ENCODE results near the gene ARCN1. TPM values are rescaled to one million over a fixed set of nuclear protein-coding genes. Genes with fewer than 3 reads are reported as not detected.

ARCN1 gene
- total and polyA plus RNA-seq, 9 of the 15 experiments (the other 6 are each of a cell fraction or from before 2014, with no cell fraction given), result 30.0 to 224 (median 76.4) TPM

GRCh38 chr11:118620529-118621070 lies 48.4 kb downstream of the ARCN1 start (continued):
- no peak for TF ChIP-seq POLR2AphosphoS5 (IDR thresholded peaks at IDR 0.05; ENCODE audit: control insufficient read depth, insufficient read depth, low read depth, low read length)
- TF ChIP-seq GABPA (tag; conservative IDR thresholded peaks at IDR 0.05; ENCODE audit: low read depth), result peak; percentile 81
- TF ChIP-seq, protein P1, sequence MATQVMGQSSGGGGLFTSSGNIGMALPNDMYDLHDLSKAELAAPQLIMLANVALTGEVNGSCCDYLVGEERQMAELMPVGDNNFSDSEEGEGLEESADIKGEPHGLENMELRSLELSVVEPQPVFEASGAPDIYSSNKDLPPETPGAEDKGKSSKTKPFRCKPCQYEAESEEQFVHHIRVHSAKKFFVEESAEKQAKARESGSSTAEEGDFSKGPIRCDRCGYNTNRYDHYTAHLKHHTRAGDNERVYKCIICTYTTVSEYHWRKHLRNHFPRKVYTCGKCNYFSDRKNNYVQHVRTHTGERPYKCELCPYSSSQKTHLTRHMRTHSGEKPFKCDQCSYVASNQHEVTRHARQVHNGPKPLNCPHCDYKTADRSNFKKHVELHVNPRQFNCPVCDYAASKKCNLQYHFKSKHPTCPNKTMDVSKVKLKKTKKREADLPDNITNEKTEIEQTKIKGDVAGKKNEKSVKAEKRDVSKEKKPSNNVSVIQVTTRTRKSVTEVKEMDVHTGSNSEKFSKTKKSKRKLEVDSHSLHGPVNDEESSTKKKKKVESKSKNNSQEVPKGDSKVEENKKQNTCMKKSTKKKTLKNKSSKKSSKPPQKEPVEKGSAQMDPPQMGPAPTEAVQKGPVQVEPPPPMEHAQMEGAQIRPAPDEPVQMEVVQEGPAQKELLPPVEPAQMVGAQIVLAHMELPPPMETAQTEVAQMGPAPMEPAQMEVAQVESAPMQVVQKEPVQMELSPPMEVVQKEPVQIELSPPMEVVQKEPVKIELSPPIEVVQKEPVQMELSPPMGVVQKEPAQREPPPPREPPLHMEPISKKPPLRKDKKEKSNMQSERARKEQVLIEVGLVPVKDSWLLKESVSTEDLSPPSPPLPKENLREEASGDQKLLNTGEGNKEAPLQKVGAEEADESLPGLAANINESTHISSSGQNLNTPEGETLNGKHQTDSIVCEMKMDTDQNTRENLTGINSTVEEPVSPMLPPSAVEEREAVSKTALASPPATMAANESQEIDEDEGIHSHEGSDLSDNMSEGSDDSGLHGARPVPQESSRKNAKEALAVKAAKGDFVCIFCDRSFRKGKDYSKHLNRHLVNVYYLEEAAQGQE (IDR thresholded peaks at IDR 0.05; ENCODE audit: borderline replicate concordance), result peak; percentile 82
- TF ChIP-seq, protein P1 (CRISPR knock-in tag; IDR thresholded peaks at IDR 0.05; ENCODE audit: low read depth), result peak; percentile 56
- TF ChIP-seq, protein P2, sequence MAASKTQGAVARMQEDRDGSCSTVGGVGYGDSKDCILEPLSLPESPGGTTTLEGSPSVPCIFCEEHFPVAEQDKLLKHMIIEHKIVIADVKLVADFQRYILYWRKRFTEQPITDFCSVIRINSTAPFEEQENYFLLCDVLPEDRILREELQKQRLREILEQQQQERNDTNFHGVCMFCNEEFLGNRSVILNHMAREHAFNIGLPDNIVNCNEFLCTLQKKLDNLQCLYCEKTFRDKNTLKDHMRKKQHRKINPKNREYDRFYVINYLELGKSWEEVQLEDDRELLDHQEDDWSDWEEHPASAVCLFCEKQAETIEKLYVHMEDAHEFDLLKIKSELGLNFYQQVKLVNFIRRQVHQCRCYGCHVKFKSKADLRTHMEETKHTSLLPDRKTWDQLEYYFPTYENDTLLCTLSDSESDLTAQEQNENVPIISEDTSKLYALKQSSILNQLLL (CRISPR knock-in tag; IDR thresholded peaks at IDR 0.05; ENCODE audit: borderline replicate concordance), result no peak
- TF ChIP-seq MCM5 (IDR thresholded peaks at IDR 0.05; ENCODE audit: low read depth), result no peak
- no peak for TF ChIP-seq ZNF224 (CRISPR knock-in tag; IDR thresholded peaks at IDR 0.05)
- TF ChIP-seq, protein P3, sequence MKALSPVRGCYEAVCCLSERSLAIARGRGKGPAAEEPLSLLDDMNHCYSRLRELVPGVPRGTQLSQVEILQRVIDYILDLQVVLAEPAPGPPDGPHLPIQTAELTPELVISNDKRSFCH (CRISPR knock-in tag; IDR thresholded peaks at IDR 0.05), result no peak
- TF ChIP-seq, protein P3 (tag; IDR thresholded peaks at IDR 0.05), result peak; percentile 76; the same call in 1 of the 2 replicates
- TF ChIP-seq CBX8 (IDR thresholded peaks at IDR 0.05; ENCODE audit: borderline replicate concordance, extremely low read depth, low read depth, low read length, poor library complexity, severe bottlenecking), result no peak
- peak; percentile 48; the same call in 1 of the 2 replicates for TF ChIP-seq RBFOX2 (IDR thresholded peaks at IDR 0.05; ENCODE audit: low read depth, low read length)
- TF ChIP-seq HOMEZ (CRISPR knock-in tag; IDR thresholded peaks at IDR 0.05), result no peak
- TF ChIP-seq FOXA3 (CRISPR knock-in tag; conservative IDR thresholded peaks at IDR 0.05 in 1 of 2, IDR thresholded peaks at IDR 0.05 in 1 of 2), result peak in 1 of 2 experiments; percentile 29; a peak in 1 of 4 replicates
- no peak for TF ChIP-seq STAG1 (CRISPR knock-in tag; IDR thresholded peaks at IDR 0.05; ENCODE audit: borderline replicate concordance)
- TF ChIP-seq TAF15 (IDR thresholded peaks at IDR 0.05; ENCODE audit: low read depth, low read length), result no peak
- no peak for TF ChIP-seq MIER1 (IDR thresholded peaks at IDR 0.05; ENCODE audit: low read depth)

Measured in K562 (cell line).